GM21717 (cell line): Measurements from ENCODE around the gene UQCC2.

Source experiments
- ATAC-seq: cut with Tn5 transposase; IDR thresholded peaks from one replicate; pipeline ENCODE4 v1.9.1; 2021; ENCODE audit warnings: mild to moderate bottlenecking, moderate library complexity; ENCODE audit not compliant: unreplicated experiment

UQCC2 gene

GRCh38 chr6:33692078-33692759, 19.3 kb downstream of the UQCC2 start:
- ATAC-seq, result no peak

- no peak for ATAC-seq
These were observed 19.9 kb downstream of the UQCC2 start for GRCh38 chr6:33691456-33692077.

- ATAC-seq, result no peak
These were observed 20.7 kb downstream of the UQCC2 start for GRCh38 chr6:33690766-33691165.

- ATAC-seq, result no peak
These were observed 21.6 kb downstream of the UQCC2 start for GRCh38 chr6:33689879-33690278.

GRCh38 chr6:33689148-33689494, 22.4 kb downstream of the UQCC2 start:
- no peak for ATAC-seq

- no peak for ATAC-seq
These were observed 22.9 kb downstream of the UQCC2 start for GRCh38 chr6:33688451-33689147.

GRCh38 chr6:33688006-33688405, 23.5 kb downstream of the UQCC2 start:
- ATAC-seq, result no peak

GRCh38 chr6:33686981-33687975, 24.2 kb downstream of the UQCC2 start:
- no peak for ATAC-seq

GRCh38 chr6:33686225-33686924, 25.1 kb downstream of the UQCC2 start:
- no peak for ATAC-seq

GRCh38 chr6:33685411-33686224, 25.9 kb downstream of the UQCC2 start:
- no peak for ATAC-seq

- no peak for ATAC-seq
These were observed 26.5 kb downstream of the UQCC2 start for GRCh38 chr6:33684983-33685382.

- no peak for ATAC-seq
These were observed 27.0 kb downstream of the UQCC2 start for GRCh38 chr6:33684428-33684896.

GRCh38 chr6:33683576-33684427, 27.7 kb downstream of the UQCC2 start:
- ATAC-seq, result no peak

GRCh38 chr6:33683051-33683571, 28.4 kb downstream of the UQCC2 start:
- ATAC-seq, result no peak

GRCh38 chr6:33682341-33682740, 29.2 kb downstream of the UQCC2 start:
- no peak for ATAC-seq

- no peak for ATAC-seq
These were observed 31.7 kb downstream of the UQCC2 start for GRCh38 chr6:33679761-33680160.

GRCh38 chr6:33678932-33679490, 32.5 kb downstream of the UQCC2 start:
- no peak for ATAC-seq
